Testis (tissue), 3 donors: ENCODE measurements around the gene RIN2. TPM values are rescaled to one million over a fixed set of nuclear protein-coding genes. Genes with fewer than 3 reads are reported as not detected.

Experiments
- DNase-seq: peaks from one replicate; pipeline ENCODE4 v3.0.0-alpha.2; 2019
- H3K27ac ChIP-seq, 2 donors: fragments of 200-600 bp; sonication (generic); one replicate each; pipeline ENCODE4 v1.5.1; 2019
- H3K27me3 ChIP-seq: fragments of 200-600 bp; sonication (generic); one replicate; pipeline ENCODE4 v1.5.1; 2019
- H3K36me3 ChIP-seq: fragments of 200-600 bp; sonication (generic); one replicate; pipeline ENCODE4 v1.5.1; 2017; ENCODE audit warnings: low read depth; ENCODE audit errors: missing control alignments
- H3K4me1 ChIP-seq: fragments of 200-600 bp; sonication (generic); one replicate; pipeline ENCODE4 v1.5.1; 2019
- H3K4me3 ChIP-seq, 2 donors: fragments of 200-600 bp; sonication (generic); one replicate each; pipeline ENCODE4 v1.5.1; 2017 to 2019
- H3K9me3 ChIP-seq: fragments of 200-600 bp; sonication (generic); one replicate; pipeline ENCODE4 v1.5.1; 2017
- CTCF ChIP-seq, 3 experiments: fragments of 450-650 bp in 2 of 3; fragments of 200-600 bp in 1 of 3; sonication (generic) in 1 of 3; IDR thresholded peaks; one replicate each; pipeline ENCODE4 v1.5.1; 2016 to 2019; ENCODE audit warnings: antibody characterized with exemption in 3 of 3, mild to moderate bottlenecking in 2 of 3, moderate library complexity in 1 of 3
- POLR2A ChIP-seq: fragments of 450-650 bp; IDR thresholded peaks from one replicate; pipeline ENCODE4 v1.6.1; 2017; ENCODE audit warnings: antibody characterized with exemption, mild to moderate bottlenecking, moderate library complexity
- WGBS, 2 donors: methylation state at CpG; one replicate each; pipeline ENCODE4 v1.1.5; 2018; 5-methylcytosine and 5-hydroxymethylcytosine counted together
- intact Hi-C: fragments of 100-400 bp; cut with DNase I; formaldehyde crosslinking; loops from one replicate; pipeline ENCODE4 v1.15.1; 2023; ENCODE audit warnings: low total_unique reads
- polyA plus RNA-seq: library from polyadenylated mRNA; stranded (reverse); fragments of 350-450 nt; fragmentation: Illumina TruSeq; extraction: RNeasy Lipid Tissue Mini Kit (QIAGEN cat#74804); gene quantifications from one replicate; pipeline ENCODE4 v1.2.3, GENCODE V29; 2014; ENCODE audit warnings: low read depth, low replicate concordance; ENCODE audit not compliant: insufficient read depth
- total RNA-seq, 2 donors: library from RNA; depleted of rRNA; stranded (reverse); fragments of >200 nt; gene quantifications; one replicate each; pipeline ENCODE4 v1.2.3, GENCODE V29; 2016

Gene RIN2
- total and polyA plus RNA-seq, 3 donors from 2014 or later, result 9.1 to 29.2 (median 16.0) TPM

- H3K27me3 ChIP-seq, result no peaks in the 10 kb centered on the region
- DNase-seq, result no peak
- no peak overlapping the region for H3K27ac ChIP-seq
- WGBS, 2 donors, result 93% methylated on average over 4 of the region's 4 CpGs
- intact Hi-C loops, result no loop called here
- TF ChIP-seq POLR2A (no peak), CTCF (IDR thresholded peaks at IDR 0.05) (no peak)
- H3K36me3 ChIP-seq, result no peaks in the 10 kb centered on the region
- no peaks in the 10 kb centered on the region for H3K4me1 ChIP-seq
- no peaks in the 10 kb centered on the region for H3K9me3 ChIP-seq
- no peak overlapping the region for H3K4me3 ChIP-seq
These were observed 15.4 kb downstream of the RIN2 start for GRCh38 chr20:19773471-19773870.

GRCh38 chr20:19774135-19774933, 16.3 kb downstream of the RIN2 start:
- Histone ChIP-seq H3K27ac (no peak overlapping the region), H3K4me1 (no peaks in the 10 kb centered on the region), H3K36me3 (no peaks in the 10 kb centered on the region), H3K9me3 (no peaks in the 10 kb centered on the region), H3K4me3 (no peak overlapping the region), H3K27me3 (no peaks in the 10 kb centered on the region)
- no peak for DNase-seq
- TF ChIP-seq POLR2A, result no peak
- no peak for TF ChIP-seq CTCF (IDR thresholded peaks at IDR 0.05)
- intact Hi-C loops, result no loop called here
- 87 to 91% methylated on average over 4 of the region's 4 CpGs for WGBS, 2 donors

GRCh38 chr20:19775353-19776253, 17.5 kb downstream of the RIN2 start:
- no peak overlapping the region for H3K27ac ChIP-seq
- no peak for DNase-seq
- no peaks in the 10 kb centered on the region for H3K36me3 ChIP-seq

GRCh38 chr20:19777315-19777714, 19.3 kb downstream of the RIN2 start:
- Histone ChIP-seq H3K4me1 (no peaks in the 10 kb centered on the region), H3K9me3 (no peaks in the 10 kb centered on the region), H3K27ac (no peak overlapping the region), H3K27me3 (no peaks in the 10 kb centered on the region), H3K4me3 (no peak overlapping the region), H3K36me3 (no peaks in the 10 kb centered on the region)
- DNase-seq, result no peak
- 69 to 84% methylated on average over 6 of the region's 6 CpGs for WGBS, 2 donors
- TF ChIP-seq CTCF (IDR thresholded peaks at IDR 0.05) (no peak), POLR2A (no peak)
- intact Hi-C loops, result no loop called here

More at GRCh38 chr20:19775353-19776253, 17.5 kb downstream of the RIN2 start:
- no peak overlapping the region for H3K4me3 ChIP-seq
- WGBS, 2 donors, result 83 to 92% methylated on average over 7 of the region's 7 CpGs
- H3K27me3 ChIP-seq, result no peaks in the 10 kb centered on the region
- no peaks in the 10 kb centered on the region for H3K9me3 ChIP-seq
- TF ChIP-seq CTCF (IDR thresholded peaks at IDR 0.05), result no peak
- TF ChIP-seq POLR2A, result no peak
- H3K4me1 ChIP-seq, result no peaks in the 10 kb centered on the region
- intact Hi-C loops, result no loop called here
